GM12801 (cell line): ENCODE results near the gene ARHGAP15.

Experiments used
- TF ChIP-seq, protein P1 (sequence below): IDR thresholded peaks from one replicate; pipeline ENCODE4 v1.5.1; 2011; ENCODE audit warnings: control low read depth; ENCODE audit not compliant: insufficient read length; ENCODE audit errors: extremely low read depth

Gene ARHGAP15

DNA sequence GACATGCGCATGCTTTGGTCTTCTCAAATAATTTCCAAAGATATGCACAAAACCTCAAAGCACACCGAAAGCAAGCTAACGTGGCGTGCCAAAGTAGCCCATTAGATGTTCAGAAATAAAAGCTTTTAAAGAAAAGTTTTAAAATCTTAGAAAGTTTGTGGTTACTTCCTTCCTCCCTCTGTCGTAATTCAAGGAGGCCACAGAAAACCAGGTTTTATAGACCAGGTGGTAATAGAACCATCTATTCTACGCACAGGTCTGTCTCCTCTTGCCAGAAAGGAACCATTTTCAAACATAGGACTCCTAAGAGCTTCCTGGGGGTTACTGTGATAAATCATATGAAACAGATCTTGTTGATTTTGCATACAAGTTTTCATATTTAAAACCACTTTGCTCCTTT, 487.2 kb downstream of the ARHGAP15 start:
- TF ChIP-seq, protein P1, sequence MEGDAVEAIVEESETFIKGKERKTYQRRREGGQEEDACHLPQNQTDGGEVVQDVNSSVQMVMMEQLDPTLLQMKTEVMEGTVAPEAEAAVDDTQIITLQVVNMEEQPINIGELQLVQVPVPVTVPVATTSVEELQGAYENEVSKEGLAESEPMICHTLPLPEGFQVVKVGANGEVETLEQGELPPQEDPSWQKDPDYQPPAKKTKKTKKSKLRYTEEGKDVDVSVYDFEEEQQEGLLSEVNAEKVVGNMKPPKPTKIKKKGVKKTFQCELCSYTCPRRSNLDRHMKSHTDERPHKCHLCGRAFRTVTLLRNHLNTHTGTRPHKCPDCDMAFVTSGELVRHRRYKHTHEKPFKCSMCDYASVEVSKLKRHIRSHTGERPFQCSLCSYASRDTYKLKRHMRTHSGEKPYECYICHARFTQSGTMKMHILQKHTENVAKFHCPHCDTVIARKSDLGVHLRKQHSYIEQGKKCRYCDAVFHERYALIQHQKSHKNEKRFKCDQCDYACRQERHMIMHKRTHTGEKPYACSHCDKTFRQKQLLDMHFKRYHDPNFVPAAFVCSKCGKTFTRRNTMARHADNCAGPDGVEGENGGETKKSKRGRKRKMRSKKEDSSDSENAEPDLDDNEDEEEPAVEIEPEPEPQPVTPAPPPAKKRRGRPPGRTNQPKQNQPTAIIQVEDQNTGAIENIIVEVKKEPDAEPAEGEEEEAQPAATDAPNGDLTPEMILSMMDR, result no peak

DNA sequence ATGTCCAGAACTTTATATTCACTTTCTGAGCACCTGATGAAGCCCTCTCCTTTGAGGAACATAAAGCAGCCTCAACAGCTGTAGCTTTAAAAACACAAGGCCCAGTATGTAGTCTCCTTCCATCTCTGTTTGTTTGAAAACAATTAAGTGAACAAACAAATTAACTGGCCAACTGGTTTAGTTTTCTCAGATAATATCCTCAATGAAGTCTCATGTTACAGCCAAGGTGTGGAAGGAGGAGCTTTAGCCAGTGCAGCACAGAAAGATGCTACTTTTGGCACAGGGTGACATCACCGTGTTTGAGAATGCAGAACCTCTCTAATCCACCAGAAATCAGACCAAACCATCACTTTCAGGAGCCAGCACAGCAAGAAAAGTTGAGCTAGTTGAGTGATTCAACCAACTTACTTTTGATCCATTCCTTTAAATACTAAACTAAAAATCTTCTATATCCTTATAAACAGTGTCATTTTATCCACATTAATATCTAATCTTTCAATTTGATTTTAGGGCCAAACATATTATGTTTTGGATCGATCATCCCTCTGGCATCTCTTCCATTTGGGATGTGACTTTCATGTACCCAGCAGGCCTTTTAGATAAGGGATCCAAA, 488.7 kb downstream of the ARHGAP15 start:
- TF ChIP-seq, protein P1, result no peak

DNA sequence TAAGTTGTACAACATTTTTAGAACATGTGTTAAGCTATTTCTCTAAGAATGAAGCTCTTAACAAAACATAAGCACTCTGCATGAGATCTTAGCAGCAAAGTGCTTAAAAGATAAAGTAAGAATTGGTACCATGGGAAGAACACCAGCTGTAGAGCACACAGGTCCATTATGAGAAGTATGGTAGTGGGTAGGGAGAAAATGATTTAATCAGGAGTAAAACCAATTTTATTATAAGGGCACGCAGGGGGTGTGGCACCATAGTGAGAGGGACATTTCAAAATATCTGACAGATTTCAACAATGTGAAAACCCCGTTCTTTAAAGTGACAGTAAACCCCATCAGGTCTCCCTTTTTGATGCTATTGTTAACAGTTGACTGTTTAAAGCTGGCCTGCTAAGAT, 492.9 kb downstream of the ARHGAP15 start:
- TF ChIP-seq, protein P1, result no peak

DNA sequence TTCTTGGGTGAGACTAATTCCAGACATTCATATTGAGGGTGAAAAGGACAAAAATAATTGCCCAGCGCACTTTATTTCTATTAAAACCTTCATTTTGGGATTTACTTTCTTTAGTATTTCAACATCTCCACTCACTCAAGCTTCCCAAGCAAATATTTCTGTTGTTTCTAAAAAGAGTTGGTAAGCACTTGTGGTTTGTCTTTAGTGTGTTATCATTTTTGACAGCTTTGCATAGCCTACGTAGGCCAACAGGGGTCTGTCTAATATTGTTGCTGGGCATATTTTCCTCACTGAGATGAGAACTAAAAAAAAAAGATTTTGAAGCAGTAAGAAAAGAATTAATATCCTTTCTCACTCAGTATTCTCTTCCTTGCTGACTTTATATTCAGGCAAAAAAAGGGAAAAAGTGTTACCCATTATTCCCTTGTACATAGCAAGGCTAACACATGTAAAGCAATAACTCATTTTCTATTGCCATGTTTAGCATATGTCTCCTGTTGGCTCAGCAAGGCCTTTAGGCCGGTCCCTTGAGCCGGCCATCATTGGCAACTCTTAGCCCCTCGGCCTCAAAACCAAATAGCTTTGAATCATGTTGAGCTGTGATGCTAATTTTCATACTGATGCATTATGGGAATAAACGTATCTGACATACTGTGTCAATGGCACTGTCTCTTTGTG, 494.2 kb downstream of the ARHGAP15 start:
- TF ChIP-seq, protein P1, result no peak

DNA sequence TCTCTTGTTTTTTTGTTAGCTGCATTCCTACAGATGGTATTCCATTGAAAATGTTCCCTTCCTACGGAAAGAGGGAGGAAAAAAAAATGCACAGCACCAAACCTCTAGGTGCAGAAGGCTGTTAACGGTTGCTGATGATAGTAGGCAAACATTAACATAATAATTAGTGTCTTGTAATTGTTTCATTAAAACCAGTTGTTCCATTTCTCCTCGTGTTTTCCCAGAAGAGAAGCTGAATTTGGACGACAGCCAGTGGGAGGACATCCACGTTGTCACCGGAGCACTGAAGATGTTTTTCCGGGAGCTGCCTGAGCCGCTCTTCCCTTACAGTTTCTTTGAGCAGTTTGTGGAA, 494.7 kb downstream of the ARHGAP15 start:
- TF ChIP-seq, protein P1, result no peak

DNA sequence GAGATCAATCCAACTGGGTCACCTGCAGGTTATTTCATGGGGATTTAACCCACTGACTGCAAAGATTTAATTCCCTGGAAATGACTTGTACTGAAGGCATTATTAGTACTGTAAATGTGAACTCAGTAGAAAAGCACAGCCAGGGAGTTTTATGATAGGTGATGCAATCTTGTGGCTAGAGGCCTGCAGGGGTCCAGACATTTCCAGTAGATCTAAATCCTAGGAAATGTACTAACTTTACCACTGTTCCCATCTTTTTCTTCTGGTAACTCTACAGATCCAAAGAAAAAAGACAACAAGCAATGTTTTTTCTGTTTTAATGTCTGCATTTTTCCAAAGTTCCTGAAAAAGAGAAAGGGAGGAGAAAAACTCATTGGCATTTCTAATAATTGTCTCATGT, 500.1 kb downstream of the ARHGAP15 start:
- TF ChIP-seq, protein P1, result no peak

DNA sequence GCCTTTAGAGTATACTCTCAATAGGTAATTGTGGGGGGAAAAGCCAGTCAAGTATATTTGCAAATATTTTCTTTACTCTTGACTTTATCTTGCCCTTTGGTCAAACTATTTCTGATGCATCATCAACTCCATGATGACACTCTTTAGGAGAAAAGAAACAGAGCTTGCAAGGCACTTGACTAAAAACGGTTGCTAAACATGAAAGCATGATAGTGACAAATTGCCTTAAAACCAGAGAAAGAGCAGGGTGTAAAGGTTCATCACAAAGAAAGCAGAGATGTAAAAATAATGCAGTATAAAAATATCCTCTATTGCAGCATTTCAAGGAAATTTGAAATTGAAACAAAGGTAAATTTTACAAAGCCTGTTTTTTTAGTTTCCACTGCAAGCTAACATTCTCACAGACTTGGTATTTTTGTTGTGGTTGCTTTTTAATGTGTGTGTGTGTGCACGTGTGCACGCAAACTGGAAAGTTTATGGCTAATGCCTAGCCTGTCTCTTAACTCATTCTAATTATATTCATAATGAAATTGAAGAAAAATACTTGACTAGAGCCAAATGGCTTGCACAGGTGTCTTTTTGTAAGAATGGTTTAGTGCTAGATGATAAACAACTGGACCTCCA, 503.6 kb downstream of the ARHGAP15 start:
- TF ChIP-seq, protein P1, result no peak
